Spleen (tissue), 11 donors: Measurements from ENCODE around the gene ELAPOR1. TPM values are rescaled to one million over a fixed set of nuclear protein-coding genes. Genes with fewer than 3 reads are reported as not detected.
A peak's percentile ranks its signal among the peaks of the same experiment; 100 is the strongest.

Experiments used
- DNase-seq: peaks from one replicate; pipeline ENCODE4 v3.0.0-alpha.2; 2020
- H3K27ac ChIP-seq, 8 donors: fragments of 200-600 bp; sonication (generic) in 7 of 8; 1 replicate in 4 of 8; 2 replicates in 4 of 8; pipeline versions ENCODE4 v1.5.0 to v1.8.0; 2016 to 2021; ENCODE audit warnings: inconsistent platforms in 4 of 8, mild to moderate bottlenecking in 4 of 8, moderate library complexity in 1 of 8
- H3K27me3 ChIP-seq, 7 donors: fragments of 200-600 bp; sonication (generic) in 6 of 7; replicated peaks in 1 of 7; 1 replicate in 4 of 7; 2 replicates in 3 of 7; pipeline versions ENCODE4 v1.5.0 to v1.8.0; 2016 to 2021; ENCODE audit warnings: inconsistent platforms in 3 of 7, mild to moderate bottlenecking in 1 of 7
- H3K36me3 ChIP-seq, 6 donors: fragments of 200-600 bp; sonication (generic) in 5 of 6; 1 replicate in 4 of 6; 2 replicates in 2 of 6; pipeline versions ENCODE4 v1.5.0 to v1.8.0; 2016 to 2021; ENCODE audit warnings: inconsistent platforms in 2 of 6
- H3K4me1 ChIP-seq, 6 donors: fragments of 200-600 bp; sonication (generic) in 5 of 6; 1 replicate in 3 of 6; 2 replicates in 3 of 6; pipeline versions ENCODE4 v1.5.0 to v1.8.0; 2016 to 2021; ENCODE audit warnings: inconsistent platforms in 3 of 6
- H3K4me3 ChIP-seq, 8 donors: fragments of 200-600 bp; sonication (generic) in 7 of 8; 1 replicate in 4 of 8; 2 replicates in 4 of 8; pipeline versions ENCODE4 v1.5.0 to v1.8.0; 2016 to 2021; ENCODE audit warnings: inconsistent platforms in 4 of 8, mild to moderate bottlenecking in 4 of 8, moderate library complexity in 2 of 8
- H3K9me3 ChIP-seq, 8 donors: fragments of 200-600 bp; sonication (generic) in 7 of 8; 1 replicate in 4 of 8; 2 replicates in 4 of 8; pipeline versions ENCODE4 v1.5.0 to v1.8.0; 2016 to 2021; ENCODE audit warnings: inconsistent platforms in 4 of 8
- POLR2A ChIP-seq, 3 donors: fragments of 450-650 bp; IDR thresholded peaks; one replicate each; pipeline ENCODE4 v1.5.1; 2017; ENCODE audit warnings: antibody characterized with exemption in 3 of 3, mild to moderate bottlenecking in 1 of 3
- POLR2AphosphoS5 ChIP-seq, 3 donors: sonication (generic); formaldehyde crosslinking; IDR thresholded peaks; one replicate each; pipeline ENCODE4 v1.5.1; 2017; ENCODE audit warnings: antibody characterized with exemption in 3 of 3
- WGBS, 5 donors: extraction: QIAGEN DNeasy Blood & Tissue Kit in 3 of 5; methylation state at CpG; one replicate each; pipeline versions ENCODE4 v1.1.5 to v1.1.7; 2013 to 2018; 5-methylcytosine and 5-hydroxymethylcytosine counted together
- intact Hi-C: fragments of 100-400 bp; cut with DNase I; formaldehyde crosslinking; loops from one replicate; pipeline ENCODE4 v1.15.0; 2023; ENCODE audit warnings: low total_unique reads
- polyA plus RNA-seq, 3 donors: library from polyadenylated mRNA; stranded (reverse); fragments of 200-250 nt; gene quantifications; one replicate each; pipeline ENCODE4 v1.2.1, GENCODE V29; 2013
- total RNA-seq, 7 donors: library from RNA; depleted of rRNA in 3 of 7; stranded (reverse); fragments of >200 nt in 3 of 7; fragmentation: NEBNext Ultra II Directional in 4 of 7; extraction: Animal tissue kit (Norgen Biotek cat#: 25700) in 4 of 7; gene quantifications; one replicate each; pipeline versions ENCODE4 v1.1.0 to v1.2.1, GENCODE V29; 2016 to 2021
- TF ChIP-seq, protein P1 (sequence below), 11 experiments: fragments of 200-600 bp in 7 of 11; fragments of 450-650 bp in 4 of 11; sonication (generic) in 4 of 11; IDR thresholded peaks in 8 of 11; conservative IDR thresholded peaks in 3 of 11; 1 replicate in 7 of 11; 2 replicates in 4 of 11; pipeline versions ENCODE4 v1.4.0 to v1.8.0; 2016 to 2021; ENCODE audit warnings: antibody characterized with exemption in 11 of 11, inconsistent platforms in 4 of 11, mild to moderate bottlenecking in 1 of 11
- donor health status: healthy with polysubstance abuse.
- donor health status: DM: no; HTN: no; CAD: no; lungs with moderate emphysema.
- donor health status: DM: no; HTN: no; CAD: no.
- donor health status: Bipolar disorder and iron deficiency.
- donor health status: healthy.
- donor health status: DM: no; HTN: no; CAD: no.
- donor health status: DM: yes; HTN: yes; CAD: no.

Gene ELAPOR1
- total and polyA plus RNA-seq, 10 donors = 0.26 to 10.3 (median 2.5) TPM

- TF ChIP-seq, protein P1, sequence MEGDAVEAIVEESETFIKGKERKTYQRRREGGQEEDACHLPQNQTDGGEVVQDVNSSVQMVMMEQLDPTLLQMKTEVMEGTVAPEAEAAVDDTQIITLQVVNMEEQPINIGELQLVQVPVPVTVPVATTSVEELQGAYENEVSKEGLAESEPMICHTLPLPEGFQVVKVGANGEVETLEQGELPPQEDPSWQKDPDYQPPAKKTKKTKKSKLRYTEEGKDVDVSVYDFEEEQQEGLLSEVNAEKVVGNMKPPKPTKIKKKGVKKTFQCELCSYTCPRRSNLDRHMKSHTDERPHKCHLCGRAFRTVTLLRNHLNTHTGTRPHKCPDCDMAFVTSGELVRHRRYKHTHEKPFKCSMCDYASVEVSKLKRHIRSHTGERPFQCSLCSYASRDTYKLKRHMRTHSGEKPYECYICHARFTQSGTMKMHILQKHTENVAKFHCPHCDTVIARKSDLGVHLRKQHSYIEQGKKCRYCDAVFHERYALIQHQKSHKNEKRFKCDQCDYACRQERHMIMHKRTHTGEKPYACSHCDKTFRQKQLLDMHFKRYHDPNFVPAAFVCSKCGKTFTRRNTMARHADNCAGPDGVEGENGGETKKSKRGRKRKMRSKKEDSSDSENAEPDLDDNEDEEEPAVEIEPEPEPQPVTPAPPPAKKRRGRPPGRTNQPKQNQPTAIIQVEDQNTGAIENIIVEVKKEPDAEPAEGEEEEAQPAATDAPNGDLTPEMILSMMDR (IDR thresholded peaks at IDR 0.05 in 8 of 11, conservative IDR thresholded peaks at IDR 0.05 in 3 of 11) = no peak
- TF ChIP-seq POLR2A (IDR thresholded peaks at IDR 0.05) (no peak), POLR2AphosphoS5 (IDR thresholded peaks at IDR 0.05) (no peak)
- Histone ChIP-seq H3K9me3 (peaks cover 0 to 8% (median 0%) of the 10 kb centered on the region in 8 donors), H3K27ac (peak overlapping the region; percentile 93 to 99 (median 98)), H3K36me3 (peaks cover 2 to 45% (median 26%) of the 10 kb centered on the region in 6 donors), H3K4me1 (peaks cover 11 to 62% (median 42%) of the 10 kb centered on the region in 6 donors), H3K27me3 (no peaks in the 10 kb centered on the region), H3K4me3 (peak overlapping the region; percentile 59 to 86 (median 66))
- no peak for DNase-seq
- intact Hi-C loops = no loop called here
- 0 to 2% (median 0%) methylated on average over 1 of the region's 1 CpG for WGBS, 5 donors
Observed at GRCh38 chr1:109091839-109092193, 22.1 kb upstream of the ELAPOR1 start.

DNA sequence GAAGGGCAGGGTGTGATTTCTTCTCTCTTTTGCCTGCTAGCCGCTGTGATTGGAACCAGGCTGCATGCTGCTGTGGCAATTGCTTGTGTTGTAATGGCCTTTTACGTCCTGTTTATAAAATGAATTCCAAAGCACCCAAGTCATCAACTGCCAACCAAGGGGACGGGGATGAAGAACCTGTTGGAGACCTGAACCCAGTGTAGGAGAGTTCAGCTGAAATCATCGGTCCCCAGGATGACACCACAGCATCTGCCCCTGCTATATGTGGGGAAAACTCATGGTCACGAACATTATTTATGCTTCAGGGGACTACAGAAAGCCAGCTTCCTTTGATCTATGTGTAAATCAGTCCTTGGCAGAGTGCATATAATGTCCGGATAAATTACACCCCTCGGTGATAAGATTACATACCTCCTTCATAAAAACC lies 19.5 kb upstream of the ELAPOR1 start:
- H3K27ac ChIP-seq = no peak overlapping the region
- DNase-seq = no peak
- no peaks in the 10 kb centered on the region for H3K27me3 ChIP-seq
- no peak overlapping the region for H3K4me3 ChIP-seq
- 82 to 92% (median 86%) methylated on average over 6 to 7 of the region's 7 CpGs for WGBS, 5 donors
- intact Hi-C loops = no loop called here
- peaks cover 0 to 5% (median 0%) of the 10 kb centered on the region in 8 donors for H3K9me3 ChIP-seq
- TF ChIP-seq POLR2A (IDR thresholded peaks at IDR 0.05) (no peak), POLR2AphosphoS5 (IDR thresholded peaks at IDR 0.05) (no peak)
- TF ChIP-seq, protein P1 (IDR thresholded peaks at IDR 0.05 in 8 of 11, conservative IDR thresholded peaks at IDR 0.05 in 3 of 11) = no peak
- H3K36me3 ChIP-seq = peaks cover 2 to 52% (median 28%) of the 10 kb centered on the region in 6 donors
- H3K4me1 ChIP-seq = peaks cover 11 to 55% (median 40%) of the 10 kb centered on the region in 6 donors

DNA sequence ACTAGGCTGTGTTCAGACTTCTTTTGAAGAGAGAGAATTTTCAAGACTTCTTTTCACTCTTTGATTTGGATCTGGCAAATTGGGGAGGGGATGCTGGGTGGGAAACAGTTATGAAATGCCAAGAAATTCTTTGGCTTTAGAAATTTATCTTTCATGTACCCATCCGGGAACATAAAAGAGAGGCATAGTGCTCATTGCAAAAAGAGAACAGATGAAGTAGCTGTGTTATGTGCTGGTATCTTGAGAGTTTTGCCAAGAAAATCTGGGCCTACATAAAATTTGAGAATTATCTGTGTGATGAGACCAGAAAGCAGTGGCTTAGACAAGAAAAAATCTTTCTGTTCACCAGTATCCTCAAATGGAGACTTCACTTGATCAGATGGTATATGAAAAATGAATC lies 19.0 kb upstream of the ELAPOR1 start:
- no peaks in the 10 kb centered on the region for H3K27me3 ChIP-seq
- intact Hi-C loops = no loop called here
- H3K36me3 ChIP-seq = peaks cover 2 to 52% (median 28%) of the 10 kb centered on the region in 6 donors
- no peak for TF ChIP-seq POLR2AphosphoS5 (IDR thresholded peaks at IDR 0.05)
- TF ChIP-seq, protein P1 (IDR thresholded peaks at IDR 0.05 in 8 of 11, conservative IDR thresholded peaks at IDR 0.05 in 3 of 11) = no peak
- no peak for TF ChIP-seq POLR2A (IDR thresholded peaks at IDR 0.05)
- DNase-seq = no peak
- peaks cover 0 to under 1% (median 0%) of the 10 kb centered on the region in 8 donors for H3K9me3 ChIP-seq
- no peak overlapping the region for H3K27ac ChIP-seq
- no peak overlapping the region for H3K4me3 ChIP-seq
- H3K4me1 ChIP-seq = peaks cover 11 to 55% (median 40%) of the 10 kb centered on the region in 6 donors
- WGBS, 5 donors = 92 to 100% (median 97%) methylated on average over 1 of the region's 1 CpG

DNA sequence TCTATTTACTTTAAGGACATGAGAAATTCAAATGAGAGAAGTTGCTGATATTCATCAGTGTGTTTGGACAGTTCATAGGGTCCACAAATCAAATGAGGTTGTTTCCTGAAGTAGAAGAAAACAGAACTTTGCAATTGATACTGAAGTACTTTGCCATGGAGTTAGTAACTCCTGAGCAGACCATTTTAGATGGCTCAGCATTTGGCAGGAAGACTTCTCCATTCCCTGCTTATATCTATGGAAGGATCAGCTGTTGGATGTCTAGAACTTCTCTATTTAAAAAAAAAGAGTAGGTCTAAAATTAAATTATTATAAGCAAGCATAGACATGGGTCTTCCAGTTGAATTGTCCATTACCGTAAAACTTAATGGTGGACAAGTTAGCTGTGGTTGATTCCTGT lies 18.3 kb upstream of the ELAPOR1 start:
- Histone ChIP-seq H3K36me3 (peaks cover 2 to 52% (median 28%) of the 10 kb centered on the region in 6 donors), H3K4me1 (peaks cover 11 to 53% (median 38%) of the 10 kb centered on the region in 6 donors), H3K27ac (peak overlapping the region in 2 of 8 donors; percentile 4 to 5), H3K4me3 (no peak overlapping the region), H3K27me3 (no peaks in the 10 kb centered on the region), H3K9me3 (no peaks in the 10 kb centered on the region)
- intact Hi-C loops = no loop called here
- TF ChIP-seq, protein P1 (IDR thresholded peaks at IDR 0.05 in 8 of 11, conservative IDR thresholded peaks at IDR 0.05 in 3 of 11) = no peak
- TF ChIP-seq POLR2AphosphoS5 (IDR thresholded peaks at IDR 0.05) = no peak
- no peak for TF ChIP-seq POLR2A (IDR thresholded peaks at IDR 0.05)
- WGBS, 5 donors = 91 to 100% (median 98%) methylated on average over 1 of the region's 1 CpG
- DNase-seq = no peak
